HCT116 (cell line): ENCODE data around the gene EML4. TPM values are rescaled to one million over a fixed set of nuclear protein-coding genes. Genes with fewer than 3 reads are reported as not detected.

Experiments
- ATAC-seq: fragments of 200-7000 bp; cut with Tn5 transposase; 2 replicates; pipeline ENCODE4 v1.9.1; 2020; ENCODE audit warnings: mild to moderate bottlenecking, moderate library complexity
- BruUV-seq: library from RNA; stranded (reverse); fragments of 400-500 nt; replicated peaks from 2 replicates; lab custom pipeline; 2021; lab: Mats Ljungman, UMichigan
- CTCF ChIA-PET: fragments of 300-600 bp; sonication (Branson Sonifier 250); formaldehyde crosslinking; loops from one replicate; lab custom pipeline; 2021; ENCODE audit warnings: antibody characterized with exemption; lab: Charles Lee
- POLR2A ChIA-PET: fragments of 300-600, 350-600 bp; sonication (Branson Sonifier 250); formaldehyde crosslinking; loops from one replicate; lab custom pipeline; 2021; ENCODE audit warnings: antibody characterized with exemption; lab: Charles Lee
- RAD21 ChIA-PET, 2 experiments: fragments of 300-600 bp; sonication (Branson Sonifier 250); formaldehyde crosslinking; loops; one replicate each; lab custom pipeline; 2023; ENCODE audit warnings: low total read pairs in 2 of 2; ENCODE audit not compliant: uncharacterized antibody in 2 of 2, unreplicated experiment in 2 of 2, low non-redundant PET in 1 of 2; lab: Charles Lee
- DNase-seq: peaks from one replicate; pipeline ENCODE4 v3.0.0-alpha.2; 2010; ENCODE audit warnings: low read depth, low spot score
- H2AFZ ChIP-seq: fragments of 200-600 bp; shearing (Covaris generic), sonication (generic); 2 replicates; pipeline ENCODE4 v1.6.1; 2017; ENCODE audit warnings: low read depth, mixed run types, mixed read lengths, antibody characterized with exemption, low read length; ENCODE audit not compliant: poor library complexity, severe bottlenecking
- H3K27ac ChIP-seq: 2 replicates; pipeline ENCODE4 v1.5.1; 2012; ENCODE audit warnings: low read depth, low read length
- H3K27me3 ChIP-seq: fragments of 200-600 bp; sonication (generic); 2 replicates; pipeline ENCODE4 v1.6.1; 2016; ENCODE audit warnings: mixed run types, low read length, mixed read lengths; ENCODE audit not compliant: insufficient read depth
- H3K36me3 ChIP-seq, 2 experiments: fragments of 200-500 bp in 1 of 2; fragments of 200-600 bp in 1 of 2; sonication (Bioruptor generic) in 1 of 2; sonication (generic) in 1 of 2; 2 replicates each; pipeline versions ENCODE4 v1.5.1 to v1.6.1; 2014 to 2016; ENCODE audit warnings: low read length in 2 of 2, inconsistent platforms in 1 of 2, mixed read lengths in 1 of 2, mixed run types in 1 of 2; ENCODE audit not compliant: insufficient read depth in 2 of 2, control insufficient read depth in 1 of 2
- H3K4me1 ChIP-seq, 2 experiments: fragments of 200-600 bp in 1 of 2; sonication (generic) in 1 of 2; 2 replicates each; pipeline versions ENCODE4 v1.5.1 to v1.6.1; 2012 to 2017; ENCODE audit warnings: low read length in 2 of 2, inconsistent platforms in 1 of 2, mild to moderate bottlenecking in 1 of 2, mixed read lengths in 1 of 2, mixed run types in 1 of 2, moderate library complexity in 1 of 2; ENCODE audit not compliant: insufficient read depth in 2 of 2, control insufficient read depth in 1 of 2
- H3K4me2 ChIP-seq: fragments of 200-600 bp; sonication (generic); 2 replicates; pipeline ENCODE4 v1.6.1; 2017; ENCODE audit warnings: mixed run types, low read length, mixed read lengths
- H3K4me3 ChIP-seq, 2 experiments: fragments of 200-600 bp in 1 of 2; sonication (generic) in 1 of 2; replicated peaks in 1 of 2; 2 replicates each; pipeline ENCODE4 v1.5.1; 2011 to 2016; ENCODE audit warnings: low read length in 2 of 2, control low read depth in 1 of 2, low read depth in 1 of 2, mild to moderate bottlenecking in 1 of 2, mixed read lengths in 1 of 2, mixed run types in 1 of 2
- H3K79me2 ChIP-seq: fragments of 200-600 bp; sonication (generic); 2 replicates; pipeline ENCODE4 v1.6.1; 2017; ENCODE audit warnings: mild to moderate bottlenecking, mixed run types, low read length, moderate library complexity, mixed read lengths; ENCODE audit not compliant: insufficient read depth
- H3K9ac ChIP-seq: fragments of 200-600 bp; sonication (generic); 2 replicates; pipeline ENCODE4 v1.6.1; 2016; ENCODE audit warnings: low read length, mixed read lengths
- H3K9me2 ChIP-seq: fragments of 200-600 bp; sonication (generic), shearing (Covaris generic); 2 replicates; pipeline ENCODE4 v1.6.1; 2017; ENCODE audit warnings: mixed run types, mild to moderate bottlenecking, moderate library complexity; ENCODE audit not compliant: insufficient read depth
- H3K9me3 ChIP-seq, 2 experiments: fragments of 200-500 bp in 1 of 2; fragments of 200-600 bp in 1 of 2; sonication (Bioruptor generic) in 1 of 2; sonication (generic) in 1 of 2; 2 replicates each; pipeline ENCODE4 v1.6.1; 2014 to 2017; ENCODE audit warnings: low read length in 2 of 2, mixed read lengths in 2 of 2, inconsistent platforms in 1 of 2, low read depth in 1 of 2, mild to moderate bottlenecking in 1 of 2, mixed run types in 1 of 2, moderate library complexity in 1 of 2; ENCODE audit not compliant: control insufficient read depth in 1 of 2, insufficient read depth in 1 of 2
- H4K20me1 ChIP-seq: fragments of 200-600 bp; sonication (generic), shearing (Covaris generic); 2 replicates; pipeline ENCODE4 v1.6.1; 2017; ENCODE audit warnings: mixed run types, mild to moderate bottlenecking, moderate library complexity; ENCODE audit not compliant: insufficient read depth
- CEBPB ChIP-seq: IDR thresholded peaks from 2 replicates; pipeline ENCODE4 v1.6.1; 2012; ENCODE audit warnings: low read depth
- ELF1 ChIP-seq: IDR thresholded peaks from 2 replicates; pipeline ENCODE4 v1.6.1; 2012; ENCODE audit warnings: low read depth, borderline replicate concordance
- EZH2 ChIP-seq: fragments of 200-600 bp; sonication (generic); IDR thresholded peaks from 2 replicates; pipeline ENCODE4 v1.6.1; 2017; ENCODE audit warnings: antibody characterized with exemption, mixed run types
- EZH2phosphoT487 ChIP-seq: fragments of 200-600 bp; IDR thresholded peaks from 2 replicates; pipeline ENCODE4 v1.6.1; 2018; ENCODE audit warnings: antibody characterized with exemption, borderline replicate concordance
- FOSL1 ChIP-seq: IDR thresholded peaks from 2 replicates; pipeline ENCODE4 v1.6.1; 2012; ENCODE audit warnings: low read depth
- JUND ChIP-seq: IDR thresholded peaks from 2 replicates; pipeline ENCODE4 v1.6.1; 2012
- RAD21 ChIP-seq: IDR thresholded peaks from 2 replicates; pipeline ENCODE4 v1.6.1; 2012; ENCODE audit warnings: low read depth, mild to moderate bottlenecking
- SIN3A ChIP-seq: IDR thresholded peaks from 2 replicates; pipeline ENCODE4 v1.6.1; 2012; ENCODE audit warnings: low read depth
- SP1 ChIP-seq: IDR thresholded peaks from 2 replicates; pipeline ENCODE4 v1.6.1; 2012; ENCODE audit warnings: low read depth
- SRF ChIP-seq: IDR thresholded peaks from 2 replicates; pipeline ENCODE4 v1.6.1; 2012; ENCODE audit warnings: low read depth
- TCF7L2 ChIP-seq: IDR thresholded peaks from 2 replicates; pipeline ENCODE4 v1.7.0; 2011; ENCODE audit warnings: borderline replicate concordance, inconsistent platforms; ENCODE audit not compliant: insufficient read depth, insufficient read length; ENCODE audit errors: extremely low read depth
- YY1 ChIP-seq: IDR thresholded peaks from 2 replicates; pipeline ENCODE4 v1.6.1; 2011; ENCODE audit warnings: low read length, low read depth, moderate library complexity, mild to moderate bottlenecking; ENCODE audit not compliant: insufficient replicate concordance; ENCODE audit errors: extremely low read depth
- ZNF274 ChIP-seq: fragments of 200-500 bp; sonication (Bioruptor generic); IDR thresholded peaks from 2 replicates; pipeline ENCODE4 v1.6.1; 2014; ENCODE audit warnings: mild to moderate bottlenecking, low read depth, low read length, inconsistent platforms
- intact Hi-C: fragments of 100-400 bp; cut with micrococcal nuclease; formaldehyde crosslinking; loops from 2 replicates; pipeline ENCODE4 v1.10.0; 2022
- total RNA-seq: library from RNA; stranded (reverse); gene quantifications from one replicate; pipeline ENCODE4 v1.2.1, GENCODE V29; 2021; ENCODE audit not compliant: unreplicated experiment
- TF ChIP-seq, protein P1 (sequence below): IDR thresholded peaks from 2 replicates; pipeline ENCODE4 v1.6.1; 2012; ENCODE audit warnings: low read depth
- TF ChIP-seq, protein P2 (sequence below), 3 experiments: fragments of 200-600 bp in 1 of 3; sonication (generic) in 1 of 3; IDR thresholded peaks in 2 of 3; conservative IDR thresholded peaks in 1 of 3; 2 replicates each; pipeline ENCODE4 v1.5.1; 2012 to 2017; ENCODE audit warnings: low read depth in 2 of 3, low read length in 2 of 3, antibody characterized with exemption in 1 of 3, borderline replicate concordance in 1 of 3, control low read depth in 1 of 3, mild to moderate bottlenecking in 1 of 3, mixed read lengths in 1 of 3, mixed run types in 1 of 3, moderate library complexity in 1 of 3; ENCODE audit not compliant: insufficient read depth in 1 of 3
- TF ChIP-seq, protein P3 (sequence below): IDR thresholded peaks from 2 replicates; pipeline ENCODE4 v1.6.1; 2012
- TF ChIP-seq, protein P4 (sequence below): IDR thresholded peaks from 2 replicates; pipeline ENCODE4 v1.6.1; 2012

Gene EML4
- total RNA-seq, 1 experiment from 2014 or later = 53.5 TPM

DNA sequence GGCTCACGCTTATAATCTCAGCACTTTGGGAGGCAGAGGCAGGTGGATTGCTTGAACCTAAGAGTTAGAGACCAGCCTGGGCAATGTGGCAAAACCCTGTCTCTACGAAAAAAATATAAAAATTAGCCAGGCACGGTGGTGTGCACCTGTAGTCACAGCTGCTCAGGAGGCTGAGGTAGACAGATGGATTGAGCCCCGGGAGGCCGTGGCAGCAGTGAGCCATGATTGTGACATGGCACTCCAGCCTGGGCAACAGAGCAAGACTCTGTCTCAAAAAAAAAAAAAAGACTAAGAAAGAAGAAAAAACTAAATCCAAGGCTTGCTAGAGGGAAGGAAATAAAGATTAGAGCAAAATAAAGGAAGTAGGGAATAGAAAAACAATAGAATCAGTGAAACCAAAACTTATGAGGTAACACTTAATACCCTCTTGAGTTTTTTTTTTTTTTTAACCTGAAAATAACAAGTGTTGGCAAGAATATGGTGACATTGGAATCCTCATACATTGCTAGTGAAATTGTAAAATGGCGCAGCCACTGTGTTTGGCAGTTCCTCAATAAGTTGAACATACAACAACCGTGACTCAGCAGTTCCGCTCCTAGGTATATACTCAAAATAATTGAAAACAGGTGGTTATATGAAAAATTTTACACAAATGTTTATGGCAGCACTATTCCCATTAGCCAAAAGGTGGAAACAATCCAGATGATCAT, 85.2 kb downstream of the EML4 start (continued):
- TF ChIP-seq, protein P1, sequence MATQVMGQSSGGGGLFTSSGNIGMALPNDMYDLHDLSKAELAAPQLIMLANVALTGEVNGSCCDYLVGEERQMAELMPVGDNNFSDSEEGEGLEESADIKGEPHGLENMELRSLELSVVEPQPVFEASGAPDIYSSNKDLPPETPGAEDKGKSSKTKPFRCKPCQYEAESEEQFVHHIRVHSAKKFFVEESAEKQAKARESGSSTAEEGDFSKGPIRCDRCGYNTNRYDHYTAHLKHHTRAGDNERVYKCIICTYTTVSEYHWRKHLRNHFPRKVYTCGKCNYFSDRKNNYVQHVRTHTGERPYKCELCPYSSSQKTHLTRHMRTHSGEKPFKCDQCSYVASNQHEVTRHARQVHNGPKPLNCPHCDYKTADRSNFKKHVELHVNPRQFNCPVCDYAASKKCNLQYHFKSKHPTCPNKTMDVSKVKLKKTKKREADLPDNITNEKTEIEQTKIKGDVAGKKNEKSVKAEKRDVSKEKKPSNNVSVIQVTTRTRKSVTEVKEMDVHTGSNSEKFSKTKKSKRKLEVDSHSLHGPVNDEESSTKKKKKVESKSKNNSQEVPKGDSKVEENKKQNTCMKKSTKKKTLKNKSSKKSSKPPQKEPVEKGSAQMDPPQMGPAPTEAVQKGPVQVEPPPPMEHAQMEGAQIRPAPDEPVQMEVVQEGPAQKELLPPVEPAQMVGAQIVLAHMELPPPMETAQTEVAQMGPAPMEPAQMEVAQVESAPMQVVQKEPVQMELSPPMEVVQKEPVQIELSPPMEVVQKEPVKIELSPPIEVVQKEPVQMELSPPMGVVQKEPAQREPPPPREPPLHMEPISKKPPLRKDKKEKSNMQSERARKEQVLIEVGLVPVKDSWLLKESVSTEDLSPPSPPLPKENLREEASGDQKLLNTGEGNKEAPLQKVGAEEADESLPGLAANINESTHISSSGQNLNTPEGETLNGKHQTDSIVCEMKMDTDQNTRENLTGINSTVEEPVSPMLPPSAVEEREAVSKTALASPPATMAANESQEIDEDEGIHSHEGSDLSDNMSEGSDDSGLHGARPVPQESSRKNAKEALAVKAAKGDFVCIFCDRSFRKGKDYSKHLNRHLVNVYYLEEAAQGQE = no peak

DNA sequence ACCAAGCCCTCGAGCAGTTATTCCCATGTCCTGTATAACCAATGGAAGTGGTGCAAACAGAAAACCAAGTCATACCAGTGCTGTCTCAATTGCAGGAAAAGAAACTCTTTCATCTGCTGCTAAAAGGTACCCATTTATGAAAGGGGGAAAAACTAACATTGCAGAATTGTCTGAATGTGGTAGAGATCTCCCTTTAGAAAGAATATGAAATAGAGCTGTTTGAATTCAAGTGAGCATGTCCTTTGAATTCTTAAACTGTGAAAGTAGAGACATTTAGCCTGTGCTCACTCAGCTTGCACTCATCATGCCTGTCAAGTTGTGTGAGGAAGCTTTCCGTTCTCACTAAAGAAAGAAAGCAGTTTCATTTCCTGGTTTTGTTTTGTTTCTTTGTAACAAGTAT, 87.4 kb downstream of the EML4 start:
- Histone ChIP-seq H2AFZ (no peak overlapping the region), H3K9me2 (no peaks in the 10 kb centered on the region), H3K36me3 (no peaks in the 10 kb centered on the region), H3K4me3 (no peak overlapping the region), H3K27ac (no peak overlapping the region), H3K4me1 (no peaks in the 10 kb centered on the region), H4K20me1 (no peaks in the 10 kb centered on the region), H3K27me3 (no peaks in the 10 kb centered on the region), H3K79me2 (no peaks in the 10 kb centered on the region), H3K9ac (no peak overlapping the region), H3K4me2 (no peak overlapping the region), H3K9me3 (no peaks in the 10 kb centered on the region)
- ChIA-PET CTCF (no interaction called here), RAD21 (no interaction called here), POLR2A (no interaction called here)
- DNase-seq (no peak), ATAC-seq (no peak)
- intact Hi-C loops = no loop called here
- BruUV-seq = no TSS peak
- no peak for TF ChIP-seq EZH2phosphoT487
- TF ChIP-seq JUND = no peak
- TF ChIP-seq SIN3A = no peak
- TF ChIP-seq, protein P2, sequence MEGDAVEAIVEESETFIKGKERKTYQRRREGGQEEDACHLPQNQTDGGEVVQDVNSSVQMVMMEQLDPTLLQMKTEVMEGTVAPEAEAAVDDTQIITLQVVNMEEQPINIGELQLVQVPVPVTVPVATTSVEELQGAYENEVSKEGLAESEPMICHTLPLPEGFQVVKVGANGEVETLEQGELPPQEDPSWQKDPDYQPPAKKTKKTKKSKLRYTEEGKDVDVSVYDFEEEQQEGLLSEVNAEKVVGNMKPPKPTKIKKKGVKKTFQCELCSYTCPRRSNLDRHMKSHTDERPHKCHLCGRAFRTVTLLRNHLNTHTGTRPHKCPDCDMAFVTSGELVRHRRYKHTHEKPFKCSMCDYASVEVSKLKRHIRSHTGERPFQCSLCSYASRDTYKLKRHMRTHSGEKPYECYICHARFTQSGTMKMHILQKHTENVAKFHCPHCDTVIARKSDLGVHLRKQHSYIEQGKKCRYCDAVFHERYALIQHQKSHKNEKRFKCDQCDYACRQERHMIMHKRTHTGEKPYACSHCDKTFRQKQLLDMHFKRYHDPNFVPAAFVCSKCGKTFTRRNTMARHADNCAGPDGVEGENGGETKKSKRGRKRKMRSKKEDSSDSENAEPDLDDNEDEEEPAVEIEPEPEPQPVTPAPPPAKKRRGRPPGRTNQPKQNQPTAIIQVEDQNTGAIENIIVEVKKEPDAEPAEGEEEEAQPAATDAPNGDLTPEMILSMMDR (IDR thresholded peaks at IDR 0.05 in 2 of 3, conservative IDR thresholded peaks at IDR 0.05 in 1 of 3; ENCODE audit: borderline replicate concordance in 1 of 3, insufficient read depth in 1 of 3, low read depth in 2 of 3, low read length in 2 of 3) = no peak
- TF ChIP-seq, protein P3, sequence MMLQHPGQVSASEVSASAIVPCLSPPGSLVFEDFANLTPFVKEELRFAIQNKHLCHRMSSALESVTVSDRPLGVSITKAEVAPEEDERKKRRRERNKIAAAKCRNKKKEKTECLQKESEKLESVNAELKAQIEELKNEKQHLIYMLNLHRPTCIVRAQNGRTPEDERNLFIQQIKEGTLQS = no peak
- TF ChIP-seq CEBPB = no peak
- no peak for TF ChIP-seq TCF7L2
- TF ChIP-seq, protein P4, sequence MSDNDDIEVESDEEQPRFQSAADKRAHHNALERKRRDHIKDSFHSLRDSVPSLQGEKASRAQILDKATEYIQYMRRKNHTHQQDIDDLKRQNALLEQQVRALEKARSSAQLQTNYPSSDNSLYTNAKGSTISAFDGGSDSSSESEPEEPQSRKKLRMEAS = no peak
- no peak for TF ChIP-seq ELF1
- TF ChIP-seq EZH2 = no peak
- no peak for TF ChIP-seq FOSL1
- no peak for TF ChIP-seq RAD21
- TF ChIP-seq YY1 = no peak
- no peak for TF ChIP-seq SRF
- no peak for TF ChIP-seq ZNF274
- TF ChIP-seq SP1 = no peak
